HUDEP-2 (cell line): Measurements from ENCODE around the gene RAPGEF3.
A peak's percentile ranks its signal among the peaks of the same experiment; 100 is the strongest.

Experiments used
- DNase-seq, 76 experiments: peaks; one replicate each; lab custom pipeline; 2025; ENCODE audit not compliant: unreplicated experiment in 76 of 76; lab: John Stamatoyannopoulos, UW

The RAPGEF3 gene

GRCh38 chr12:47745485-47746041 is 13.1 kb downstream of the RAPGEF3 start:
- DNase-seq, result no peak

GRCh38 chr12:47744778-47745436 is 13.8 kb downstream of the RAPGEF3 start:
- DNase-seq, result no peak

DNA sequence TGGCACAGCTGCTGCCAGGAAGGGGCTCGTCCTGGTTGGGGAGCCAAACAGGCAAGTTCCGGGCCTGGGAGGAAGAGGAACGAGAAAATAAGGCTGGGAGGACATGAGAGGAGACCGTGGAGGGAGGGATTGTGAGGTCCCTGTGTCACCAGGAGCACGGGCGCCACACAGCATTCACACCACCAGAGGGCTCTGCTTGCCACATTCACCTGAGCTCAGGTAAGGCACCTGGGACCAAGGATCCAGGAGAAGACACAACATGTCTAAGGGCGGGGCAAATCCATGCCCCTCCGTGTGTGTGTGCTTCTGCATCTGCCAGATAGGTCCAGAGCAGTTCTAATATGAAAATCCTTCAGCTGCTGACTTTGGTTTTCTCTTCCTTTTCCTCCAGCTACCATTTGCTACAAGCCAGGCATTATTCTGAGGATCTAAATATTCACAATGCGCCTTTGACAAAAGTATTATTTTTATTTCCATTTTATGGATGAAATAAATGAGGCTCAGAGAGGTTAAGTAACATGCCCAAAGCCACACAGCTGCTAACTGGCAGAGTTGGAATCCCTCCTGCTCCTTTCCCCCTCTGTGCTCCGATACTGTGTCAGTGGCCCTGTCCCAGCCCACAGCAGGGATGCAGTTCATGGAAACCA is 14.6 kb downstream of the RAPGEF3 start:
- DNase-seq, result peak in 1 of 76 experiments; percentile 14

- DNase-seq, result no peak
Observed at GRCh38 chr12:47743311-47743860, 15.3 kb downstream of the RAPGEF3 start.

DNA sequence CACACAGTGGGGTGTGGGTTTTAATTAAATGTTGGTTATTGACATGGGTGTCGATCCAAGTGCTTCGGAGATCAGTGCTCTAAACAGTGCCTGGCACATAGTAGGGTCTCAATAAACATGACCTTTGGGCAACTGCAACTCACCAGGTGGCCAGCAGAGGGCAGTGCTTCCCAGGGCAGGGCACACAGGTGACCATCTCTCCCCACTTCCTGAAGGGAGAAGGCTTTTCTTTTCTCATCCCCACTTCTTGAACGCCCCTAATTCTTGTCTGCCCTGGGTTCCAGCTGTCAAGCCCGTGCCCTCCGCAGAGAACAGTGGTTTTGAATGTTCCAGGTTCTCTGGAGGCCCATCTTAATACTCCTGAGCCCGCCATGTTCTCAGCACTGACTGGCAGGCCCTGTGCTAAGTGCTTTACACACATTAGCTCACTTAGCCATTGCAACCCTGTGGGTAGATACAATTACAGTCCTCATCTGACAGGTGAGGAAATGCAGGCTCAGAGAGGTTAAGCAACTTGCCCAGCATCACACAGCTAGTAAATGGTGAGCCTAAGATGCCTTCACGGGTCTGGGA is 16.3 kb downstream of the RAPGEF3 start:
- peak in 54 of 76 experiments; percentile 4 to 74 (median 52) for DNase-seq

GRCh38 chr12:47741340-47741703 is 17.4 kb downstream of the RAPGEF3 start:
- DNase-seq, result peak in 74 of 76 experiments; percentile 32 to 92 (median 80)

DNA sequence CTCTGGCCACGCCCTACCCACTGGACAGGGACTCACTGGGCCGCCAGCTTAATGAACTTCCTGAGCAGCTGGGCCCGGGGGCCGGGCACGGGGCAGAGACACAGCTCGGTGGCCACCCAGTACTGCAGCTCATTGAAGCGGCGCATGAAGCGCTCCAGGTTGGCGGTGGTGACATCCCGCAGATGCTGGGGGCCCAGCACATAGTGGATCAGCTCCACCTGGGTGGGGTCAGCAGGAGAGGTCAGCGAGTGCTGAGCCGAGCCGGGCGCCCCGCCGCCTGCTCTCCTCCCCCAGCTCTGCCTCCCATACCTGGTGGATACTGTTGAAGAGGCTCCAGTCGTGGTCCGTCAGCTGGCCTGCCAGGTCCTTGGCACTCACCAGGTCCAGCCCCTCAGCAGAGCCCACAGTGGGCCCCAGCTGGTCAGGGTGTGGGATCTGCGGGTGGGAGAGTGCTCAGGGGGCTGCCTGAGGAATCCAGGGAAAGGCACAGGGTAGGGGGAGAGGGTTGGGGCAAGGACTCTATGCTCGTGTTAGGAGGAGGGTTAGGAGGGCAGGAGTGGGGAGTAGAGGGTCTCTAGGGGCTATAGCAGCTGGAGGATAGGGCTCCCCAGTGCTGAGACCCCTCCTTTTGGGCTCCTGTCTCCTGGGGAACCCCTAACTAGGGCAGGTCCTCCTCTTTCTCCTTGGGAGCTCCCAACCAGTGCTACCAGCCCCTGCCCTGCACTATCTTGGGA is 17.9 kb downstream of the RAPGEF3 start:
- DNase-seq, result no peak

GRCh38 chr12:47739979-47740378 is 18.7 kb downstream of the RAPGEF3 start:
- peak in 46 of 76 experiments; percentile 1 to 61 (median 34) for DNase-seq

DNA sequence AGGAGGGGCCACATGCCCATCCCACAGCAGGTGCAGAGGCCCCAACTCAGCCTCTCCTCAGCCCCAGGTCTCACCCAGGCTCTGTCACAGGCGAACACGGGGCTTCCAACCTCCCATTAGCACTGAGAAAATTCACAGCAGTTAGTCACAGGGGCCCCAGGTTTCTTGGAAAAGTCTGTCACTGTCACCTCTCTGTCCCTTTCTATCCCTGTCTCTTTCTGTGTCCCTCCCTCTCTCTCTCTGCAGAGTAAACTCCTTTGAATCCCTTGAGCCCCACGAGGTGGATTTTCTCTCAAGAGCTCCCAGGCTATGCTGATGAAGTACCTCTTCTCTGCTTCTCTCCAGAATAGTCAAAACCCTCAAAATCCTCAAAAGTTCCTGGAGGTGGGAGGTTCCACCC is 19.4 kb downstream of the RAPGEF3 start:
- DNase-seq, result no peak

GRCh38 chr12:47737936-47738594 is 20.6 kb downstream of the RAPGEF3 start:
- DNase-seq, result no peak

DNA sequence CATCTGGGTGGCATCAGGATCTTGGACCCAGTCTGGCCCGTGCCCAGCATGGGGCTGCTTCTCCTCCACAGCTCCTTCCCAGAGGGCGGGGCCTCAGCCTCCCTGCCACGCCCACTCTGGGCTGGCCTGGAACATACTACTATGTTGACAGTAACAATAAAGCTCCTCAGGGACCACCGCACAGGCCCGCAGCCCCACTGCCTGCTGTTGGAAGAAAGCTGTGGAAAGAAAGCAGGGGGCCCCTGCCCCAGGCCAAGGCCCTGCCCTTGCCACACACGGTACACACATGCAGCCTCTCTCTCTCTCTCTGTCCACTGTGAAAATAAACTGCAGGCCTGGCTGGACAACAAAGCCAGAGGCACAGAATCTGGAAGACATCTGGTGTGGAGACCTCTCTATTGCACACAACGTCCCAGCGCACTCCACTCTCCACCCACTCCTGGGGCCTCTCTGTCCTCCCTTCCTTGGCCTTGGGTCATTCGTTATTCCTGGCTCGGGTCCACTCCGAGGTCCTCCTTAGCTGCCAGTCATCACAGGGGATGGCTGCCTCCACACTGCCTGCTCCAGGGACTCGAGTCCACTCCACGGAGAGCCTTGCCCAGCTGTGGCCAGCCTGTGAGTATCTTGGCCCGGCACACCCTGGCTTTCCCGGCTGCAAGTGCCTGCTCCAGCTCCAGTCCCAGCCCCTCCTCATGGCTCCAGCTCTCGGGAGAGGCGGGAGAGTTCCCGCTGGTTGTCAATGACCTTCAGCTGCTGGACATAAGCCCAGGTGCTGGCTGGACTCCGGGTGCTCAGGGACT is 21.6 kb downstream of the RAPGEF3 start:
- DNase-seq, result peak in 26 of 76 experiments; percentile 3 to 35 (median 16)

- DNase-seq, result no peak
Observed at GRCh38 chr12:47736216-47736615, 22.5 kb downstream of the RAPGEF3 start.

DNA sequence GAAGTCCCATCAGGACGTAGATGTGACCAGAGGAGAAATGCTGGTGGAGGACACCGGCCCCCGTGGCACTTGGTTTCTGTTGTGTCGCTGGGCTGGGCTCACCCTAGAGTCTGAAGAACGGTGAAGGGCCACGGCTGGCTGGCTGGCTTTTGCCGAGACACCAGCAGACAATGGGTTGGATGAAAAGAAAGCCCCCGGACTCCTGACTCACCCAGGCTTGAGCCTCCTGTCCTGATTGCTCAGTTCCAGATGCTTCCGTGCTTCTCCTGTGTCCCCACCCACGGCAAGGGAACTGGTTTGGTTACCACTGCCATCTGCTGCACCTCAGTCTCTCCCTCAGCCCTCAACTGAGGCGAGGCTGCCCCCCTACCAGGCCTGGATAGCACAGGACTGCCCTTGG is 23.0 kb downstream of the RAPGEF3 start:
- no peak for DNase-seq

DNA sequence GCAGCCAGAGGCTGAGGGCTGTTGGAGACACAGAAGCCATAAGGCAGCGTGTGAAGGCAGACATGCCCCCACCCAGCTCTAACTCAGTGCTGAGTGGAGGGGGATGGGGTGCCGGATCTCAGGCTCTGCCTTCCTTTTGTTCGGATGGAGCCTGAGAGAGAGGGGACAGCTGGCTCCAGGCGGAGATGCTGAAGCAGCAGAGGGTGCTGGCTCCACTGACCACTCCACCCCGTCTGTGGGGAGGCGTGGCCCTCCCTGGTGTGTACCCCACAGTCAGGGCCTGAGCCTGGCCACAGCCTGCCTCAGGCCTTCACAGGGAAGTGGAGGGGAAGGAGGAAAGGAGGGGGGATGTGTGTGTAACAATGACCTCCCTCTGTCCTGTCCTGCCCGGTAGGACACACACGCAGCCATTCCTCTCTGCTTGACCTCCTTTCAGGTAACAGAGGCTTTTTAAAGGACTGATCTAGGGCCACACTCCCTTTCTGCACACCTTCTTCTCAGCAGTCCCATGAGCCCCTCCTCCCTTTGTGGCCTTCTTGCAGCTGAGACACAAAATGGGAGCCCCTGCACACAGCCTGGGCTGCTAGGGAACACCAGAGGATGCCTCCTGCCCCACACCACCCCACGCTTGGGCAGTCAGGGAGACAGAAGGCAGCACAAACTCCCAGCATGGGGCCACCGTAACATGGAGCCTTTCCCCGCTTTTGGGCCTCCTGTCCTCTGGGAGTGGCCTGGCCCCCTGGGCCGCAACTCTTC is 23.8 kb downstream of the RAPGEF3 start:
- DNase-seq, result no peak

GRCh38 chr12:47733142-47733541 is 25.5 kb downstream of the RAPGEF3 start:
- no peak for DNase-seq

DNA sequence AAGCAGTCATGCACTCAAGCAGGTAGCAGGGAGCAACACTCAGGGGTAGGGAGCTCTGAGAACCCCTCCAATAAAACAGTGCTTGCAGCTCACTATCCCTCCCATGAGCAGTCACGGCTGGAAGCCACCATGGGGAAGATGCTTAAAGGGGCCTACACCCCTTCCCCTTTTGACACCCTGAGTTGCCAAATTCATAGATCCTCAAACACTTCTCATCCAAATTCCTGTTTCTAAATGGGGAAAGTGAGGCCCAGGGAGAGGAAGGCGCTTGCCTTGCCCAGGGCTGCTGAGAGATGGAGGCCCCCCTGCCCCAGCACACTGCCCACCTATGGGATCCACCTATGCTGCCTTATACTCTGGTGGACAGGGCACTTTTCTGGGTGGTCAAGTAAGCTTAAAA is 26.2 kb downstream of the RAPGEF3 start:
- no peak for DNase-seq

- no peak for DNase-seq
Observed at GRCh38 chr12:47731723-47732122, 27.0 kb downstream of the RAPGEF3 start.

- DNase-seq, result peak in 8 of 76 experiments; percentile 5 to 30 (median 15)
Observed at GRCh38 chr12:47730341-47730744, 28.3 kb downstream of the RAPGEF3 start.

- DNase-seq, result no peak
Observed at GRCh38 chr12:47729233-47729632, 29.4 kb downstream of the RAPGEF3 start.
